Endothelial cell of umbilical vein (primary cell): ENCODE results near the gene HSD17B4. TPM values are rescaled to one million over a fixed set of nuclear protein-coding genes. Genes with fewer than 3 reads are reported as not detected.
"Not testable (repeated sequence)": the region's sequence is repeated elsewhere in the genome, so short reads cannot be mapped to it uniquely, and the experiment has no call there.

Experiments used
- BruUV-seq: library from RNA; stranded (reverse); fragments of 400-500 nt; replicated peaks from 2 replicates; lab custom pipeline; 2021; lab: Mats Ljungman, UMichigan
- CTCF ChIA-PET: fragments of 300-600, 350-600 bp; sonication (Branson Sonifier 250); formaldehyde crosslinking; loops from one replicate; lab custom pipeline; 2021; ENCODE audit warnings: antibody characterized with exemption, inconsistent platforms; lab: Charles Lee
- POLR2A ChIA-PET: fragments of 300-600, 350-600 bp; sonication (Branson Sonifier 250); formaldehyde crosslinking; loops from one replicate; lab custom pipeline; 2021; ENCODE audit warnings: antibody characterized with exemption, inconsistent platforms; lab: Charles Lee
- DNase-seq: peaks from one replicate; pipeline ENCODE4 v3.0.0-alpha.2; 2011; ENCODE audit warnings: low read depth, low spot score
- FAIRE-seq: peaks from 2 replicates; lab custom pipeline; 2011; peaks lifted over from hg19 to GRCh38; lab: Jason Lieb, UNC
- H2AFZ ChIP-seq: 2 replicates; pipeline ENCODE4 v1.6.0; 2012; ENCODE audit warnings: low read depth, low read length, control low read depth, inconsistent platforms
- H3K27ac ChIP-seq: 2 replicates; pipeline ENCODE4 v1.5.1; 2011; ENCODE audit warnings: low read depth, mild to moderate bottlenecking, control low read depth, low read length, moderate library complexity; ENCODE audit not compliant: insufficient read depth
- H3K27me3 ChIP-seq, 2 experiments: 2 replicates each; pipeline versions ENCODE4 v1.6.0 to v1.6.1; 2011; ENCODE audit warnings: low read length in 2 of 2, mixed read lengths in 1 of 2; ENCODE audit not compliant: control insufficient read depth in 2 of 2, insufficient read depth in 2 of 2
- H3K36me3 ChIP-seq, 2 experiments: 2 replicates in 1 of 2; 3 replicates in 1 of 2; pipeline ENCODE4 v1.5.1; 2011; ENCODE audit warnings: low read length in 2 of 2, mild to moderate bottlenecking in 1 of 2, moderate library complexity in 1 of 2; ENCODE audit not compliant: control insufficient read depth in 2 of 2, insufficient read depth in 2 of 2; ENCODE audit errors: extremely low read depth in 1 of 2
- H3K4me1 ChIP-seq: 3 replicates; pipeline ENCODE4 v1.5.1; 2011; ENCODE audit warnings: mild to moderate bottlenecking, low read length; ENCODE audit not compliant: control insufficient read depth, insufficient read depth; ENCODE audit errors: extremely low read depth
- H3K4me2 ChIP-seq: 2 replicates; pipeline ENCODE4 v1.6.1; 2011; ENCODE audit warnings: low read length, control low read depth, mixed read lengths; ENCODE audit not compliant: insufficient read depth
- H3K4me3 ChIP-seq, 3 experiments: fragments of 200-600 bp in 1 of 3; sonication (generic), shearing (Covaris generic) in 1 of 3; replicated peaks in 1 of 3; 2 replicates each; pipeline ENCODE4 v1.5.1; 2011 to 2016; ENCODE audit warnings: control low read depth in 3 of 3, low read length in 3 of 3, mild to moderate bottlenecking in 2 of 3, inconsistent platforms in 1 of 3, low read depth in 1 of 3, moderate library complexity in 1 of 3; ENCODE audit not compliant: insufficient read depth in 1 of 3
- H3K79me2 ChIP-seq: 2 replicates; pipeline ENCODE4 v1.6.0; 2012; ENCODE audit warnings: low read length, inconsistent platforms; ENCODE audit not compliant: control insufficient read depth, insufficient read depth
- H3K9ac ChIP-seq: replicated peaks from 2 replicates; pipeline ENCODE3; 2011; ENCODE audit warnings: low read length, control low read depth; ENCODE audit not compliant: insufficient read depth; ENCODE audit errors: extremely low read depth
- H3K9me1 ChIP-seq: replicated peaks from 3 replicates; pipeline ENCODE4 v1.6.0; 2011; ENCODE audit warnings: mild to moderate bottlenecking, low read length; ENCODE audit not compliant: control insufficient read depth, insufficient read depth; ENCODE audit errors: extremely low read depth
- H3K9me3 ChIP-seq: replicated peaks from 2 replicates; pipeline ENCODE4 v1.5.1; 2012; ENCODE audit warnings: low read length, inconsistent platforms; ENCODE audit not compliant: control insufficient read depth, insufficient read depth
- H4K20me1 ChIP-seq: replicated peaks from 2 replicates; pipeline ENCODE3; 2011; ENCODE audit warnings: mild to moderate bottlenecking, low read length; ENCODE audit not compliant: control insufficient read depth, insufficient read depth; ENCODE audit errors: extremely low read depth
- FOS ChIP-seq: IDR thresholded peaks from 2 replicates; pipeline ENCODE4 v1.6.1; 2011; ENCODE audit warnings: mild to moderate bottlenecking, low read length, moderate library complexity, borderline replicate concordance; ENCODE audit not compliant: insufficient read depth
- POLR2A ChIP-seq: IDR thresholded peaks from 2 replicates; pipeline ENCODE4 v1.6.1; 2012; ENCODE audit warnings: low read depth, mild to moderate bottlenecking, control low read depth, low read length
- POLR2AphosphoS5 ChIP-seq: IDR thresholded peaks from 2 replicates; pipeline ENCODE4 v1.6.1; 2012; ENCODE audit warnings: low read depth, mild to moderate bottlenecking, control low read depth, low read length, moderate library complexity; ENCODE audit not compliant: insufficient read depth
- dilution Hi-C: fragments of 300-500 bp; cut with MboI; formaldehyde crosslinking; loops from one replicate; pipeline ENCODE4 v1.15.0; 2019; ENCODE audit warnings: low sequenced_read_pairs; ENCODE audit not compliant: extremely low pct_ligation_motif_present
- intact Hi-C: fragments of 100-400 bp; cut with micrococcal nuclease; formaldehyde crosslinking; loops from one replicate; pipeline ENCODE4 v1.10.0; 2022
- polyA plus RNA-seq, 4 experiments: library from polyadenylated mRNA; depleted of rRNA in 3 of 4; stranded (reverse) in 3 of 4; unstranded in 1 of 4; fragments of >200 nt; gene quantifications; 2 replicates each; pipeline versions ENCODE4 v1.2.1 to v1.2.3, GENCODE V29; 2011 to 2012; ENCODE audit warnings: missing spikeins in 1 of 4
- total RNA-seq: library from RNA; stranded (reverse); gene quantifications from 2 replicates; pipeline ENCODE4 v1.2.3, GENCODE V29; 2021

Gene HSD17B4
- total and polyA plus RNA-seq, 2 donors (not counting 3 experiments of a cell fraction or from before 2014, with no cell fraction given): 91.4 to 124 TPM

DNA sequence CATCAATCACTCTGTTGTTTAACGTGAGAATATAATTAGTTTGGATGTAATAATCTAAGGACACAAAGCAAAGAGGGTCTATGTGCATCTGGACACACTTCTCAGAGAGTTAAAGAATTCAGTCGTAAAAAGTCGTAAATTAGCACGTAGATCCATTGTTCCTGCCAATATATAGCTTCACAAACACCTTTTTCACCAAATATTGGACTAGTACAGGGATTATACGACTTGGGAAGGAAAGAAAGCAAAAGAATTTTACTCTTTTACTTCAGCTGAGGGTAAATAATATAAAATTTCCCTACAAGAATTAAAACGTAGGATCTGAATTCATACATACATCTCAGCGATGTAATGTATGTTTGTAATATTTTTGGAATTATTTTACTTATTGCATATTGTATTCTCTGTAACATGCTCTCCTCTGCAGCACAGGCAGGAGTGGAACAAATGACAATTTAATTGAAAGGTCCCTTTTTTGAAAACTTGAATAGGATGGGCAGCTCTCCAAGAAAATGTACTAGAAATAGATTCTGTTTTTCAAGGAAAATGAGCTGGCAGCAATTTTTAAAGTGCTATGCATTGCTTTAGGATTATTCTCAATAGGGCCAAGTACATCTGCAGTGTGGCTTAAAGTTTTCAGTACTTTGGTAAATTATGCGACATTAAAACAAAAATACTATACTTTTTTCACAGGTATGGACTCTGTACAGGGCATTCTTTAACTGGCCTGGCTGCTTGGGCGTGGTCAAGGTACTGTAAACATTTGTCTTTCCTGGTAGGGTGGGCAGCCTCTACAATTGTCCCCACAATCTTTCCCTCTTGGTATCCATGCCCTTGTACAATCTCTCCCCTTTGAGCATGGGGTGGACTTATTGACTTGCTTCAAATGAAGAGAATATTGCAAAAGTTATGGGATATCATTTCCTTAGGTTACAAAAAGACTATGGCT lies 39.7 kb upstream of the HSD17B4 start:
- H3K9ac ChIP-seq: no peak overlapping the region
- POLR2A ChIA-PET: interaction anchor here (1.5 to 1.9 kb wide), 2 partner anchors 144 to 342 kb away, joined by 3 to 5 read pairs; partner anchors contain the start of gene DMXL1
- H2AFZ ChIP-seq: no peak overlapping the region
- H3K27me3 ChIP-seq: peaks cover 6 to 16% of the 10 kb centered on the region in 2 experiments
- CTCF ChIA-PET: interaction anchor here (0.6 to 5.8 kb wide), 50 partner anchors 11 to 457 kb away, joined by 3 to 163 read pairs (median 5); partner anchors contain the start of genes DMXL1, DTWD2 and TNFAIP8
- H3K4me2 ChIP-seq: peak overlapping the region; percentile 99
- no peaks in the 10 kb centered on the region for H4K20me1 ChIP-seq
- DNase-seq (no peak), FAIRE-seq (no peak)
- no peak overlapping the region for H3K27ac ChIP-seq
- H3K79me2 ChIP-seq: no peaks in the 10 kb centered on the region
- BruUV-seq: no TSS peak
- intact Hi-C loops (loop anchor here (1.0 kb wide), 7 partner anchors 23 to 424 kb away; partner anchors contain the start of gene DTWD2), dilution Hi-C loops (no loop called here)
- no peaks in the 10 kb centered on the region for H3K36me3 ChIP-seq
- H3K4me3 ChIP-seq: peak overlapping the region in 1 of 3 experiments; percentile 90
- no peaks in the 10 kb centered on the region for H3K9me1 ChIP-seq
- H3K9me3 ChIP-seq: no peaks in the 10 kb centered on the region
- peaks cover 4% of the 10 kb centered on the region for H3K4me1 ChIP-seq
- TF ChIP-seq FOS (no peak), POLR2A (no peak), POLR2AphosphoS5 (no peak)

DNA sequence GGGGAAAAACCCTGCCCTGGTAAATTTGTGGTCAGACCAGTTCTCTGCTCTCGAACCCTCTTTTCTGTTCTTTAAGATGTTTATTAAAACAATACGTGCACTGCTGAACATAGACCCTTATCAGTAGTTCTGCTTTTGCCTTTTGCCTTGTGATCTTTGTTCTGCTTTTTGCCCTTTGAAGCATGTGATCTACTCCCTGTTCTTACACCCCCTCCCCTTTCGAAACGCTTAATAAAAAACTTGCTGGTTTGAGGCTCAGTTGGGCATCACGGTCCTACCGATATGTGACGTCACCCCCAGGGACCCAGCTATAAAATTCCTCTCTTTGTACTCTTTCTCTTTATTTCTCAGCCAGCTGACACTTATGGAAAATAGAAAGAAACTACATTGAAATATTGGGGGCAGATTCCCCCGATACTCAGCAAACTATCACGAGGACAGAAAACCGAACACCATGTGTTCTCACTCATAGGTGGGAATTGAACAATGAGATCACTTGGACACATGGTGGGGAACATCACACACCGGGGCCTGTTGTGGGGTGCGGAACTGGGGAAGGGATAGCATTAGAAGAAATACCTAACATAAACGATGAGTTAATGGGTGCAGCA lies 38.1 kb upstream of the HSD17B4 start:
- CTCF ChIA-PET: interaction anchor here (3.2 to 3.9 kb wide), 3 partner anchors 52 to 159 kb away, joined by 16 to 25 read pairs (median 20); no protein-coding TSS in a partner anchor
- dilution Hi-C loops, POLR2A ChIA-PET, FAIRE-seq, H3K36me3 ChIP-seq, H3K9me1 ChIP-seq, H3K27ac ChIP-seq, H2AFZ ChIP-seq, H3K9ac ChIP-seq, BruUV-seq, H3K4me1 ChIP-seq, H3K79me2 ChIP-seq, H3K9me3 ChIP-seq, intact Hi-C loops, H3K4me3 ChIP-seq, H4K20me1 ChIP-seq, DNase-seq, H3K4me2 ChIP-seq: not testable (repeated sequence)
- peaks cover 10 to 18% of the 10 kb centered on the region in 2 experiments for H3K27me3 ChIP-seq
